ENCODE measurements around the gene PCDH9.
"Not testable (repeated sequence)": the region's sequence is repeated elsewhere in the genome, so short reads cannot be mapped to it uniquely, and the experiment has no call there.

Gene PCDH9

DNA sequence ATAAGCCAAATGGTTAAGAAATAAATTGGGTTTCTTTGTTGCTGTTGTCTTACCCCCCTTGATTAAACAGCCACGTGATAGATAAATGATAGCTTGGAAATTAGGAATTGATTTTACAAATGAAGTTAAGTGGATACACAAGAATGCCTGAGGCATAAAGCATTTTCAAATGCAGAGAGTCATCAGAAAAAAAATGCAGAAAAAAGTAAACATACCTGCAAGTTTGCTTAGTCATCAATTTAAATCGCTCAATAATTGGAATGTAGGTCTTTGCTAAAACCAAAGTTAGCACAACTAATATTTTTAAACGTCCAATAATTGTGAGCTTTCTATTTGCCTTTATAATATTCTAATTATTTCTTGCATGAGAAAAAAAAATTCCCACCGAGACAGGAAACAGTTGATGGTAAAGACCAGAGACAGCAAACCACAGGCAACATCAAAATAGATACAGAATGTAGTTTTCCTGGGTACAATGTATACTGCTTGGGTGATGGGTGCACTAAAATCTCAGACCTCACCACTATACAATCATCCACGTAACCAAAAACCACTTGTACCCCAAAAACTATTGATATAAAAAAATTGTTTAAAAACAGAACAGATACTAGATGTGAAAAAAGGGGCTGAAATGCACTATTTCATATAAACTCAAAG lies 924.0 kb downstream of the PCDH9 start:
- DNase-seq = no peak

DNA sequence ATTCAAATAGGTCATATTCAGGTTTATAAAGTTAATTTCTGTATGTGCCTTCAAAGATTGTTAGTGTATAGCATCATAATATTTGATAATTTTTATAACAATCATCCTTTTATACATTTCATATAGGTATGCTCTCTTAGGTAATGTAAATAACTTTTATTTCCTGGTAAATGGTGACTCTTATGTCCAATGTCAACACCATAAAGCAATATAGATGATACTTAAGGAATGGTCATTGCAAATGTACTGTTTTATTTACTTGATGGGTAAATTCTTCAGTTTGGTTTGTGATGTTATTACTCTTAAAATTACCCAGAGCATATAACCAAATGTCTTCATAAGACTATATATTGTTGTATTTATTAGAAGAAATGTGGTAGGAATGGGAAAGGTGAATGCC lies 928.7 kb downstream of the PCDH9 start:
- no peak for DNase-seq

DNA sequence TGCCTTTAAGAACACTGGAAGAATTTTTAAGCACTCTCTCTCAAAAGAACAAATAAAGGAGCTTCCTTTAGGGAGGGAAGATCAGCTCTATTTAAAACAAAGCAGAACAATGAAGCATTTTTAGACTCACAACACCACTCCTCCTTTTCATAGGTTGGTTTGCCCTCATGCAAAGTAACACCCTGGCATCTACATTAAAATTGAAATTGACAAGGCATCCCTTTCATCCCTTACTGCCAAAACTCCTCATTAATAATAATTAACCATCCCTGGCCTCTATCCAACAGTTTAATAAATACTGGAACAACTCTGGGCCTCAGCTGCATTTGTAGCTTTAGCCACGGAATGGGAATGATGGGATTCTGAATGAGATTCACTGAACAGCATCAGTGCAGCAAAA lies 929.1 kb downstream of the PCDH9 start:
- no peak for DNase-seq

DNA sequence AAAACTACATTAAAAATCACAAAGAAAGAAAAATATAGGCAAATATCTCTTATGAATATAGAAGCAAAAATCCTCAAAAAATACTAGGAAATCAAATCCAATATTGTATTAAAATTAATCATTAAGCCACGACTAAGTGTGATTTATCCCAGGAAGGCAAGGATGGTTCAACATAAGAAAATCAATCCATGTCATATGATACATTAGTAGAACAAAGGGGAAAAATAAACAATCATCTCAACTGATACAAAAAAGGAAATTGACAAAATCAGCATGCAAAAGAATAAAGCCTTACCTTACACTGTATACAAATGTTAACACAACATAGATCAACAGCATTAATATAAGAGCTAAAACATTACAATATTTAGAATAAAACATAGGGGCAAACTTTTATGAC lies 933.3 kb downstream of the PCDH9 start:
- DNase-seq = no peak

DNA sequence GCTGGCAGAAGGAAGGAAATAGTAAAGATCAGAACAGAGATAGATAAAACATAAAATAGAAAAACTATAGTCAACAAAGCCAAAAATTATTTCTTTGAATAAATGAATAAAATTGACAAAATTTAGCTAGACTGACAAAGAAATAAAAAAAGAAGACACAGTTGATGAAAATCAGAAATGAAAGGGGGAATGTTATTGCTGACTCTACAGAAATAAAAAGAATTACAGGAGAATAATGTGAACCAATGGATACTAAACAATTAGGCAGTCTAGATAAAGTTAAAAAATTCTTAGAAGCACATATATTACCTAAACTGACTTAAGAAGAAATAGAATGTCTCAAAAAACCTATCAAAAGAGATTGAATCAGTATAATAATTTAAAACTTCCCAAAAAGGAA lies 933.8 kb downstream of the PCDH9 start:
- no peak for DNase-seq

DNA sequence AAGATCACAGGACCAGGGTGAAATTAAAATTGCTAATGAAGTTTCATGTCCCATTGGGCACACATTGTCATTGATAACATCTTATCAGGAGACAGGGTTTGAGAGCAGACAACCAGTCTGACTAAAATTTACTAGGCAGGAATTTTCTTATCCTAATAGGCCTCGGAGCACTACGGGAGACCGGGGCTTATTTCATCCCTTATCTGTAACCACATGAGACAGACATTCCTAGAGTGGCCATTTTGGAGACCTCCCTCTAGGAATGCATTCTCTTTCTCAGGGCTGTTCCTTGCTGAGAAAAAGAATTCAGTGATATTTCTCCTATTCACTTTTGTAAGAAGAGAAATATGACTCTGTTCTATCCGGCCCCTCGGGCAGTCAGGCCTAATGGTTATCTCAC lies 943.3 kb downstream of the PCDH9 start:
- DNase-seq = not testable (repeated sequence)

DNA sequence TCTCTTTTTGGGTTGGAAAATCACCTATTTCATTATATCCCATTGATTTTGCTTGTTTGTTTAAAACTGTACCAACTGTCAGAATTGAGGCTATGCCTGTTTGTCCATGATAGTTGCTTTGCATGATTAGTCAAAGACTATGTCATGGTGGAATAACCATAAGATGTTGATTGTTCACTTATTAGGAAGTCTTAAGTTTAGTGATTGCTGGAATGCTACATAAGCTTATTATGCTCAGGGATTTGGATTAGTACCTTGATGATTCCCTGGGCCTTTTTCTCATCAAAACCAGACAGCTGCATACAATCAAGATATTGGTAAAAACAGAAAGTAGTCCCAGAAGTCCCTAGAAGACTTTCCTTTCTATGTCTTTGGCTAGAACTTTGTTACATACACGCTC lies 954.7 kb downstream of the PCDH9 start:
- DNase-seq = no peak

DNA sequence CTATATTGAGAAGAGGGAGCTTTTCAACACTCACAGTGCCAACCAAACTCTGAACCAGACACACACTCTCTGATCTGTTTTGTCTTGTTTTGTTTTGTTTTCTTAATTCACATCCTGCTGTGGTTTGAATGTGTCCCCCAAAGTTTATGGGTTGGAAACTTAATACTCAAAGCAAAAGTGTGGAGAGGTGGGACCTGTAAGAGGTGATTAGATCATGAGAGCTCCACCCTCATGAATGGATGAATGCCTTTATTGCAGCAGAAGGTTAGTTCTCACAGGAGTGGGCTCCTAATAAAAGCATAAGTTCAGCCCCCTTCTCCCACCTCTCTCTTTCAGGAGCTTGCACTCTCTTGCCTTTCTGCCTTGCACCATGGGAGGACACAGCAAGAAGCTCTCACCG lies 957.1 kb downstream of the PCDH9 start:
- no peak for DNase-seq

DNA sequence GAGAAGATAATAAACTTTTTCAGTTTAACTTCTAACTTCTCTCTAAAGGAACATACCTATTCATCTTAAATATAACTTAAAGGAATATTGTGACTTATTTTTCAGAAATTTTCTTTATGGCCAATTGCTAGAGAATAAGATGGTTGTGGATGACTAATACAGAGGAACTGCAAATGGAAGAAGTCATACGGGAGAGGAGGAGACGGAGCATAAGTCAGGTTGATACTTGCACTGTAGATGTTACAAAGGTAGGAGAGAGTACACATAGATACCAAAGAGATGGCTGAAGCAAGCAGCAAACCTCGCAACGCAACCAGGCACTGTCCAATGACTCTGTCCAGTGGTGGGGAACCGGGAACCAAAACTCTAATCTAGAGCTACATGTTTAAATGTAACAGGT lies 963.4 kb downstream of the PCDH9 start:
- DNase-seq = no peak

DNA sequence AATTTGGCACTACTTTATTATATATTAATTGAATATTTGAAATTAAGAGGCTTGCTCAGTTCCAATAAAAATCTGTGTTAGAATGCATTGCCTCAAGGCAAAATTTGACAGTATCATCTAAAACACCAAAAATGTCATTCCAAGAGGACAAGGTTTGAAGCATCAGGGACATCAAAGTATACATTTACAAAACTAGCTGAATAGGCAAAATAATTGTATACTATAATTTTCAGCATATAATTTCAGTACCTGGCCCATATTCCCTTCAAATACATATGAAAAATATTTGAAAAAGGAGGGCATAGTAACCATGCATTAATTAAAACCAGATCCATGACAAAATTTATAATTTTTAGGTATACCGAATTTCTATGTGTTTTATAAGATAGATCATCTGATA lies 963.8 kb downstream of the PCDH9 start:
- no peak for DNase-seq

DNA sequence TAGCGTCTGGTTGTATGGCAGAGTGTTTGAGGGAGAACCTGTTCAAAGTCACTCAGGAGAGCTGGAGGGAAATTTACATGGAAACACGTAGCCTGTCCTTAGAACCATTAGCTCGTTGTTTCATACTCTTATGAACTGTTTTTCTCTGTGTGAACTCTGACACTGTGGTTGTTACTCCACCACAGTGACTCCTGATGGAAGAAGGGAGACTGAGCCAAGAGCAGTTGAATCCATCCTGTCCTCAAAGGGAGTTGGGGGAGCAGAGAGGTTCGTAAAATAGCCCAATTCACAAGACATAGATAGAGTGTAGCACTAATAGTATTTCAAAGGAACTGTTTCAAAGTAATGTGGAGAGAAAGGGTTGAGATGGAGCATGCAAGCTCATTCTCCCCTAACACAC lies 964.8 kb downstream of the PCDH9 start:
- DNase-seq = no peak

DNA sequence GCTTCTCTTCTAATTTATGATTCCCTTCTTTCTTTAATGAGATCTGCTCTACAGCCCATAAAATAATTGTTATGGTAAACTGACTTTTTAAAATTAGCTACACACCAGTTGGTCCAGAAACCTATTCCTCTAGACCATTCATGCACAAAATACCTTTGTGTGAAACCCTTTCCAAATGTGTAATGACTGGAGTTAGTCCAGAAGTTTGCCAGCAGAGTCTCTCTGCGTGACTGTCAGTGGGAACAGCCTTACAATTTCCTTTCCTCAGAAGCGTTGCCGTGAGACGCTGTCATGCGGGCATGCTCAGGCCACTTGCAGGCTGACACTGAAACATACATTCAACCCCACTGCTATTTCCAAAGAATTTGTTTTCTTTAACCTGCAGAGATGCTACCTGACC lies 965.2 kb downstream of the PCDH9 start:
- DNase-seq = no peak

DNA sequence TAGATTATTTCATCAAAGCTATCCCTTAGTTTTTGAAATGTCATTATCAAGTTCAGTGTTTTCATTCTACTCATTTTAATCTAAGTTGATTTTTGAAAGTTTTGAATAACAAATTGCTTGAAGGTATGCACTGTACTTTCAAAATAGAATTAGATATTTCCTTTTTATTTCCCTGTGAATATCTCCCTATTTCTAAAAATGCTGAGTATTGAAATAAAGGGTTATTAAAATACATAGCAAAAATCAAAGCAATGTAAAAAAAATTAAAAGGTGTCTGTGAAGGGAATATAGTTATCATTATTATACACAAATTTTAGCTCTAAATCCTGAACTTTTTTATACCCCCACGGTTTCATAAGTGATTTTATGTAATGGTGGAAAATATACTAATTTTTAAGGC lies 967.8 kb downstream of the PCDH9 start:
- DNase-seq = no peak

DNA sequence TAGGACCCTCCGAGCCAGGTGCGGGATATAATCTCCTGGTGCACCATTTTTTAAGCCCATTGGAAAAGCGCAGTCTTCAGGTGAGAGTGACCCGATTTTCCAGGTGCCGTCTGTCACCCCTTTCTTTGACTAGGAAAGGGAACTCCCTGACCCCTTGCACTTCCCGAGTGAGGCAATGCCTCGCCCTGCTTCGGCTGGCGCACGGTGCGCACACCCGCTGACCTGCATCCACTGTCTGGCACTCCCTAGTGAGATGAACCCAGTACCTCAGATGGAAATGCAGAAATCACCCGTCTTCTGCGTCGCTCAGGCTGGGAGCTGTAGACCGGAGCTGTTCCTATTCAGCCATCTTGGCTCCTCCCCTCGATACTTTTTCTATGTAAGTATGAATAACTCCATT lies 970.7 kb downstream of the PCDH9 start:
- DNase-seq = not testable (repeated sequence)
